Esophagus squamous epithelium (tissue), 4 donors: ENCODE measurements around the gene KLF18.

Experiments used
- CTCF ChIP-seq, 6 experiments: fragments of 450-650 bp in 4 of 6; fragments of 200-600 bp in 2 of 6; sonication (generic) in 2 of 6; IDR thresholded peaks; one replicate each; pipeline ENCODE4 v1.5.1; 2016 to 2019; ENCODE audit warnings: antibody characterized with exemption in 6 of 6, mild to moderate bottlenecking in 4 of 6, moderate library complexity in 4 of 6
- POLR2A ChIP-seq, 4 donors: fragments of 450-650 bp; IDR thresholded peaks; one replicate each; pipeline ENCODE4 v1.6.1; 2017; ENCODE audit warnings: antibody characterized with exemption in 4 of 4, mild to moderate bottlenecking in 4 of 4, moderate library complexity in 3 of 4

- TF ChIP-seq POLR2A (IDR thresholded peaks at IDR 0.05) (no peak), CTCF (IDR thresholded peaks at IDR 0.05) (no peak)
These were observed 27.3 kb downstream of the KLF18 start for GRCh38 chr1:44114098-44114497.
